Activated effector memory CD4-positive, alpha-beta T cell treated with anti-CD3 and anti-CD28 coated beads, Interleukin-2, amount 50 U/mL, for 16 hours (primary cell): ENCODE results near the gene OR7G1.

ENCODE experiments used
- DNase-seq: peaks from one replicate; pipeline ENCODE4 v3.0.0-alpha.2; 2020

Gene OR7G1, protein sequence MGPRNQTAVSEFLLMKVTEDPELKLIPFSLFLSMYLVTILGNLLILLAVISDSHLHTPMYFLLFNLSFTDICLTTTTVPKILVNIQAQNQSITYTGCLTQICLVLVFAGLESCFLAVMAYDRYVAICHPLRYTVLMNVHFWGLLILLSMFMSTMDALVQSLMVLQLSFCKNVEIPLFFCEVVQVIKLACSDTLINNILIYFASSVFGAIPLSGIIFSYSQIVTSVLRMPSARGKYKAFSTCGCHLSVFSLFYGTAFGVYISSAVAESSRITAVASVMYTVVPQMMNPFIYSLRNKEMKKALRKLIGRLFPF

DNA sequence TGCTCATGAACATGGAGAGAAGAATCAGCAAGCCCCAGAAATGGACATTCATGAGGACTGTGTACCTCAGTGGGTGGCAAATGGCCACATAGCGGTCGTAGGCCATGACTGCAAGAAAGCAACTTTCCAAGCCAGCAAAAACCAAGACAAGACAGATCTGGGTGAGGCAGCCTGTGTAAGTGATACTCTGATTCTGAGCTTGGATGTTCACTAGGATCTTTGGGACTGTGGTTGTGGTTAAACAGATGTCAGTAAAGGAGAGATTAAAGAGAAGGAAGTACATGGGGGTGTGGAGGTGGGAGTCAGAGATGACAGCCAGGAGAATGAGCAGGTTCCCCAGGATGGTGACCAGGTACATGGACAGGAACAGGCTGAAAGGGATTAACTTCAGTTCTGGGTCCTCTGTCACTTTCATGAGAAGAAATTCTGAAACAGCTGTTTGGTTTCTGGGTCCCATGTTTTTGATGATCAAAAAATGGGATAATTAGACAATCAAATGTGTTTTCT, at the start of gene OR7G1:
OR7G1 (minus strand) TSS at position 457 of the 507 bp plus-strand sequence; CDS start at position 457, 0 bp downstream.
- DNase-seq: no peak

DNA sequence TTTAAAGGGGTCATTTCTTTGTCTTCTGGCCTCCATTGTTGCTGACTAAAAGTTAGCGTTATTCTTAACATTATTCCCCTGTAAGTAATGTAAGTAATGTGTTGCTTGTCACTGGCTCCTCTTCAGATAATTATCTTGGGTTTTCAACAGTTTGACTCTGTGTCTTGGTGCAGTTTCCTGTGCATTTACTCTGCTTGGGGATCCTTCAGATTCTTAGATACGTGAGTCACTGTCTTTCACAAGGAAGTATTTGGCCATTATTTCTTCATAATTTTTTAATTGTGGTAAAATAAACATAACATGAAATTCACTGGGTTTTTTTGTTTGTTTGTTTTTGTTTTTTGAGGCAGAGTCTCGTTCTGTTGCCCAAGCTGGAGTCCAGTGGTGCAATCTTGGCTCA, 49.7 kb upstream of the OR7G1 start:
- DNase-seq: no peak

GRCh38 chr19:9161427-9161826, 45.9 kb upstream of the OR7G1 start:
- no peak for DNase-seq

DNA sequence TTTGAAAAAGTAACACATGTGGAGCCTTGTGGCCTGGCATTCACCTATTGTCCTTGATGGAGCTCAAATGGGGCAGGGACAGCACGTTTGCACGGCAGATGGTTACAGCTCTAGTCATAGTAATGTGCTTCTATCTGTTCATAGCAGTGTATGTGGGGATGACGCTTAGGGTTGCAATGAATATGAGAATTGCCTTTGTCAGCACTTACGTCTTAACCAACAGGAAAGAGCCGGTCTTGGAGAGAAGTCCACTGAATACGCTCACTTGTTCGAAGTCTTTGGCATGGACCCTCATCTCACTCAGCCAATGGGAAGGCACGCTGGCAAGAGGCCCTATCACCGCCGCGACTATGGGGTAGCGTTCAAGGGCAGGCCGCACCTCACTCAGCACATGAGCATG, 44.3 kb upstream of the OR7G1 start:
- no peak for DNase-seq

DNA sequence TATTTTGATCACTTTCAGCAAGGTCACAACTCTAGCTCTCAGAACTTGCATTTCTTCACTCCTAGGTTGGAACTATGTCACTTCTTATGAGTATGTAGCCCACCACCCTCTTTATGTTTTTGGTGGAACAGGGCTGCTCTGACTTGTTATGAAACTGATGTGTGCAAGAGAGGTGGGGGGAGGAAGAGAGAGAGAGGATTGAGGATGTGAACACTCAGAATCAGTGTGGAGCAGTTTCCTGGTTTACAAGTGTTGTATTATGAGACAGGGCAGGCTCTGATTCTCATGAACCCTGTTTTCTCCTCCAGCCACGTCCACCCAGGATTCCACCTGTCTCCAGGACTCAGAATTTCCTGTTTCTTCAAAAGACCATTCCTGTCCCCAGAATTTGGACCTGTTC, 40.7 kb upstream of the OR7G1 start:
- no peak for DNase-seq

DNA sequence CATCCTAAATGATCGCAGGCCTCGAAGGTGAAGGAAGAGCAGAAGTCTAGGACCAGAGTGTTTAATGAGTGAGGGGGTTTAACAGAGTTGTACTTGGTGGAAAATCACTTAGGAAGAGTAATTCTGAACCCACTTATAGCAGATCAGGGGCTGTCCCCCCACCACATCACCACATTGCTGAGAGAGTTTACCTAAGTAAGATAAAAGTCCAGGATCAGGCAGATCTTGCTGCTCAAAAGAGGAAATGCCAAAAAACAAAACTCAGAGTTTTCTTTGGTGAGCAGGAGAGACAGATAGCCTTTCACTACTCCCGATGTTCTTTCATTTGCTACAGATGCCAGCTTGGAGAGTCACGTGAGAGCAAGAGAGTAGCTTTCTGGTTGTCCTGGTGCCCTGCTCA, 40.0 kb upstream of the OR7G1 start:
- no peak for DNase-seq

GRCh38 chr19:9151367-9151766, 35.8 kb upstream of the OR7G1 start:
- no peak for DNase-seq

- DNase-seq: no peak
Measured at GRCh38 chr19:9150650-9151049, 35.1 kb upstream of the OR7G1 start.

DNA sequence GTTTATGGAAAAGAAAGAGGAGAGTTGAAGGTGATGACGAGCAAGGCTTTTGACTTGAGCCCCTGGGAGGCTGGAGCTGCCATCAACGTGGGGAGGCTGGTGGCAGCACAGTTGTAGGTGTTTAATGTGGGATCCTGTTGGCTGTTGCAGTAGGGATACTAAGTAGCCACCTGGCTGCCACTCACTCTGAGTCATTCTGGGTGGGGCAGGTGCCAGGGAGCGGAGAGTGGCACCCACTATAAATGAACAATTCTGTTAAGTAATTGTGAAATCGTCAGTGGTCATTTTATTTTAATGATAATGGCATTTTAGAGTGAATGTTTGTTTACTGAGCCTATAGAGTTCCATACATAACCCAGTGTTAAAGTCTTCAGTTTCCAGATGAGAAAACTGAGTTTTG, 34.4 kb upstream of the OR7G1 start:
- DNase-seq: no peak

DNA sequence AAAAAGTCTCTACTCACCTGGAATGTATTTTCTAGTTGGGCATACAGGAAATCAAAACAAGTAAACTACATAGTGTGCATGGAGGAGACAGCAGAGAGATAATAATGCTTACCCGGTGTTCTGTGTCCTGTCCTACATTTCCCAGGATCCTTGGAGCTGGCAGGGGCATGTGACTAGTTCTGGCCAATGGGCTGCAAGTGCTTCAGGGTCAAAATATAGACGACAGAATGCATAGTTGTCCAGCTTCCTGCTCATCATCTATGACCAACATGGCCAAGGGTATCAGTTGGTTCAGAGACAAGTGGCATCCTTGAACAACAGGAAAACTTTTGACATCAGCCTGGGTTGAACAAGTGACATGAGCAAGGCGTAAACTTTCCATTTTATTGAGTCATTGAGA, 33.1 kb upstream of the OR7G1 start:
- no peak for DNase-seq

DNA sequence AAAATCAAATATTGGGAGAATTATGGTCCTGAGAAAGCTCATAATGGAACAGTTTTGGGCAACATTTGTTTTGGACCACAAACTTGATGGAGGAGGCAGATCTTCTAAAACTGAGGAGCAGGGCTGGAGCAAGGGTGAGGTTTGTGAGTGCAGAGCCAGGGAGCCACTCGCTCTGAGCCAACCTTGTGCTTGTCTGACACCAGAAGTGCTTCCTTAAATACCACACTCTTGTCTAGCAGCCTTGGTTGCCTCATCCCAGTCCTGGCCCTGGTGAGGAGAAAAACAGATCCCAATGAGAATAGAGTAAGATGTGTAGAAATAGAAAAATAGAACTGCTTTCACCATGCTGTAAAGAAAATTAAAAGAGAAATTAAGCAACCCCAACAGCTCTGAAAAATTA, 31.3 kb upstream of the OR7G1 start:
- DNase-seq: no peak

DNA sequence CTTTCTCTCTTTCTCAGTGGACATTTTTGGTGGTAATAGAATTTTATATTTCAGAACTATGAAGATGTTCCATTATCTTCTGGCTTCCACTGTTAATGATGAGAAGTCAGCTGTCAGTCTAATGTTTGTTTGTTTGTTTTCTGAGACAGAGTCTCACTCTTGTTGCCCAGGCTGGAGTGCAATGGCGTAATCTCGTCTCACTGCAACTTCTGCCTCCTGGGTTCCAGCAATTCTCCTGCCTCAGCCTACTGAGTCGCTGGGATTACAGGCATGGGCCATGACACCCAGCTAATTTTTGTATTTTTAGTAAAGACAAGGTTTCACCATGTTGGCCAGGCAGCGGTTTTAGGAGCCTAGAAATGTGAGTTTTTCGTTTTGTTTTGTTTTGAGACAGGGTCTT, 29.4 kb upstream of the OR7G1 start:
- DNase-seq: no peak

DNA sequence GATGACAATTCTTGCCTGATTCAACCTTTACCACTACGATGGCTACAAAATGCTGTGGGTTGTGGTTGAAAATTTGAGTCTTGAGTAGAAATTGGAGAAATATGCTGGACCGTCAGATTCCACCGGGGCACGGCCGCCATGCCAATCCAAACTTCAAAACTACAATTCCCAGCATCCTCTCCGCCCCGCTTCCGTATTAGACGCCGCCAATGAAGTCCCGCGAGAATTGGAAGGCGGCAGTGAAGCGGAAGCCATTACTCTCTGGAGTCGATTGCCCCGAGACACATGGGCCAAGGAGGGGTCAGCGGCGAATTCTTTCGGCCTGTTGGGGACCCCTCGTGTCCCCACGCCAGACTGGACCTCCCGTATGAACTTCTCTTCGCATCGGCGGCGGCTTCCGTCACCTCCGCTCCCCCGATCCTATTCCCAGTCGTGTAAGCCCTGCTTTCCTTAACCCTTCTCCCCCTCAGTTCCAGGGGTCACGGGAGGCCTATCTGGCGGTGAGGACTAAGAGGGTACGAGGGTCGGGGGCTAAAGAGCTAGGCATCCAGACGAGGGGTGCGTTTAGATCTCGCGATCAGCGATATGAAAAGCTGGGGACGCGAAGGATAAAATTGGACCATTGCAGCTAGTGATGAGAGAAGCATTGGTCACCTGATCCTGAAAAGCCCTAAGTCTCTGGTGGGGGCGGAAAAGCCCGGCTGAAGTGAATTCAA, 24.8 kb upstream of the OR7G1 start, which contains the start of gene ZNF317:
ZNF317 (plus strand) TSS at position 239 of the 716 bp plus-strand sequence. CDS start 15,620 bp downstream, outside the sequence.
- DNase-seq: peak; percentile 95

GRCh38 chr19:9139609-9140158, 24.1 kb upstream of the OR7G1 start:
- no peak for DNase-seq

- no peak for DNase-seq
Measured at GRCh38 chr19:9132422-9132821, 16.9 kb upstream of the OR7G1 start.

DNA sequence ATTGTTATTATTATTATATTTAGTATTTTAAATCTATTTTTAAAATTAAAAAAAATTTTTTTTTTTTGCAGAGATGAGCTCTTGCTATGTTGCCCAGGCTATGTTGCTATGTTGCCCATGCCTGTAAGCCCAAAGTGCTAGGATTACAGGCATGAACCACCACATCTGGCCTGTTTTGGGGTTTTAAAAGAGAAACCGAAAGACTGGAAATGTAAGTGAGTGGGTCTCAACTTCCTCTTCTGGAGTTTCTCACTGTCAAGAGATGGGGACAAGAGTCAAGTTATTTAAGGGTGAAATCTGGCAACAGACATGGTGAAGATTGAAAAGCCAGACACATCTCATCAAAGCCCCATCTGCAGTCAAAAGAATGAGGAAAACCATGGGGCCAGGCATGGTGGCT, 15.4 kb upstream of the OR7G1 start:
- no peak for DNase-seq

DNA sequence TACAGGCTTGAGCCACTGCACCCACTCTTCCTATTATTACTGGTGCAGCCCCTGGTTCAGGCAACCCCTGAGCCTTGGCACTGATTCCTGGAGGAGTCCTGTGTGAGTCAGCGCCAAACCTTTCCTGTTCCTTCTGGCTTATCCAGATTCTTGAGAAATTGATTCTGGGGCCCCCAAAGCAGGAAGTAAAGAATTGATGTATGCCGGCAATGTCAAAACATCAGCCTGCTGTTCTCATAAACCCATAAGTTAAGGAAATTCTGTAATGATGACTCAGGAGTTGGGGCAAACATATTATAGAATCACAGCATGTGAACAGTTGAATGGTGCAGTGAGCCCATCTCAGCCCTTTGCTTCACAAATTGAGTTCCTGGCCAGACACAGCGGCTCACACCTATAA, 12.6 kb upstream of the OR7G1 start:
- no peak for DNase-seq

DNA sequence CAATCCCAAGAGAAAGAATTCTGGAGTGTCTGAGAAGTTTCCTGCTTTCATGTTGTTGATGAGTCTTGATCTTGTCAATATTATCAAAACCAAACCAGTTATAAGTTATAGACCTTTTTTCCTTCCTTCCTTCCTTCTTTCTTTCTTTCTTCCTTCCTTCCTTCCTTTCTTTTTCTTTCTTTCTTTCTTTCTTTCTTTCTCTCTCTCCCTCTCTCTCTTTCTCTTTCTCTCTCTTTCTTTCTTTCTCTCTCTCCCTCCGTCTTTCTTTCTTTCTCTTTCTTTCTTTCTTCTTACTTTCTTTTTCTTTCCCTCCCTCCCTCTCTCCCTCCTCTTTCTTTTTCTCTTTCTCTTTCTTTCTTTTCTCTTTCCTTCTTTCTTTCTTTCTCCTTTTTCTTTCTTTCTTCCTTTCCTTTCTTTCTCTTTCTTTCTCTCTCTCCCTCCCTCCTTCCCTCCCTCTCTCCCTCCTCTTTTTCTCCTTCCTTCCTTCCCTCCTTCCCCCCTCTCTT, 11.4 kb upstream of the OR7G1 start, which contains the start of gene OR7G3:
OR7G3 (minus strand) TSS at position 51 of the 506 bp plus-strand sequence; CDS start at position 51, 0 bp downstream.
- no peak for DNase-seq

DNA sequence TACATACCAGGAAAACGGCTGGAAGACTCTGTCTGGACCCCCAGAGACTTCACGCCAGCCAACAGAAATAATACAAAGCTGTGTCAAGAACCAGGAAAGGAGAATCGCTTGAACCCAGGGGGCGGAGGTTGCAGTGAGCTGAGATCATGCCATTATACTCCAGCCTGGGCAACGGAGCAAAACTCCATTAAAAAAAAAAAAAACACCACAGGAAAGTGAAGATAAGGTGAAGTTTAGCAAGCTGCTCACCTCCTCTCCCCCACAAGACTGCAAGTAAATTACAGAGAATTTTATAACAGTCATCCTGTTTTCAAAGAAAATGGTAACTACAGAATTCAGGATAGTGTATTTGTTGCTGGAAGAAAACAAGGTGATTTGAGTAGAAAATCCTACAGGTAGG, 984 bp upstream of the OR7G1 start:
- no peak for DNase-seq

DNA sequence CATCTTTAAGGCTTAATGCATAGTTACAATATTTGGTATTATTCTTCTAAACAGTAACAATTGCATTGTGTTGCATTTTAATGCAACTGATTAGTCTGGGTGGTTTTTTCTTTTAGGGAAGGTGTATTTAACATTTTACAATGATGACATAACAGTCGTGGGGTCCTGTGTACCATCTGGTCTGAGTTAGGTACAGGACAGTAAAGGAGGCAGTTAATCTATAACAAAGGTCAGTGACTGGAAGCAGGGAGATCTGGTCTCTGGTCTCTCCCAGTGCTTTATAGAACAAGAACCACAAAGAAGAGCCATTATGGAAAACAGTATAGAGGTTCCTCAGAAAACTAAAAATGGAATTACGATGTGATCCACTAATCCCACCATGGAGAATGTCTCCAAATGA, 5.6 kb downstream of the OR7G1 start:
- DNase-seq: no peak

GRCh38 chr19:9107375-9107774, 8.2 kb downstream of the OR7G1 start, which contains the start of gene OR7G2:
OR7G2 (minus strand) TSS chr19:9107475; CDS start chr19:9103243, 4,232 bp downstream.
- DNase-seq: no peak

DNA sequence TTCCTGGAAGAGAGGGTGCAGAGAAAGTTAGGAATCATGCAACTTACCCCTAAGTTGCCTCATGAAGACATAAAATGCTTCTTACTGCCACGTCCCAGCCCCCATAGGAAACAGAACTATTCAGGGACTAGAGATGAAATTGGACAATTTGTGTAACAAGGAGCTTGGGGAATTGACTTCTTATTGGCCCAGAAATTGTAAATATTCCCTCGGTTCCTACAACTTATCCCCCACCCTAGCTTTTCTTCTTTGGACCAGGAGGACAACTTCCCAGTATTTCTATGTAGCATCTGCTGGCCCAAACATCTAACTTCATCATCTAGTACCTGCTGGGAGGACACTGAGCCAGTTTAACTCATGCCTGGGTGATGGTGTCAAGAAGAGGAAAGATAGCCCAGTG, 28.8 kb downstream of the OR7G1 start, which contains the start of gene OR1M1:
OR1M1 (plus strand) TSS at position 301 of the 400 bp plus-strand sequence. CDS start 6,184 bp downstream, outside the sequence.
- DNase-seq: no peak

DNA sequence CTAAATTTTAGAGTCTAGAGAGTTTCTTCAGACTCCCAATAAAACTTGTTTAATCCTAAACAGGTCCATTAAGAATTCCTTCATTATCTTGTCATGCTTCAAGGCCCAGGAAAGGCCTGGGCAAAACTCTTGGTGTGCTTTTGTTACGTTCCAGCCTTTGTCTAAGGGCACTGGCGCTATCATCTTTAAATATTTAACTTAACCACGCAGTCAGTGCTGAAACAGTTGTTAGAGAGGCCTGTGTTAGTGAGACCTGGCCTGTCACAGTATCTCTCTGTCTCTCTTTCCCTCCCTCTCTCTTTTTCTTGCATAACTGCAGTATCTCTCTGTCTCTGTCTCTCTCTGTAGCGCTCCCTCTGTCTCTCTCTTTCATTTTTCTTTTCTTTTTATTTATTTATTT, 36.9 kb downstream of the OR7G1 start:
- no peak for DNase-seq
